Tibial nerve (tissue), 4 donors: ENCODE measurements around the gene KLRG1. TPM values are rescaled to one million over a fixed set of nuclear protein-coding genes. Genes with fewer than 3 reads are reported as not detected.
A peak's percentile ranks its signal among the peaks of the same experiment; 100 is the strongest.

Source experiments
- DNase-seq, 2 donors: peaks; one replicate each; pipeline ENCODE4 v3.0.0-alpha.2; 2019; ENCODE audit warnings: low spot score in 2 of 2
- H3K27ac ChIP-seq, 4 donors: fragments of 200-600 bp; sonication (generic) in 3 of 4; one replicate each; pipeline ENCODE4 v1.5.1; 2017 to 2019; ENCODE audit warnings: mild to moderate bottlenecking in 1 of 4
- H3K27me3 ChIP-seq, 2 donors: fragments of 200-600 bp; sonication (generic) in 1 of 2; one replicate each; pipeline versions ENCODE4 v1.5.1 to v1.6.0; 2017 to 2019
- H3K36me3 ChIP-seq, 3 donors: fragments of 200-600 bp; sonication (generic); one replicate each; pipeline ENCODE4 v1.5.1; 2018 to 2019
- H3K4me1 ChIP-seq, 4 donors: fragments of 200-600 bp; sonication (generic) in 3 of 4; one replicate each; pipeline ENCODE4 v1.5.1; 2017 to 2019
- H3K4me3 ChIP-seq, 4 donors: fragments of 200-600 bp; sonication (generic) in 3 of 4; one replicate each; pipeline ENCODE4 v1.5.1; 2017 to 2019; ENCODE audit warnings: mild to moderate bottlenecking in 1 of 4, moderate library complexity in 1 of 4
- H3K9me3 ChIP-seq, 4 donors: fragments of 200-600 bp; sonication (generic) in 3 of 4; one replicate each; pipeline ENCODE4 v1.5.1; 2017 to 2019
- CTCF ChIP-seq, 5 experiments: fragments of 200-600 bp in 3 of 5; fragments of 450-650 bp in 2 of 5; sonication (generic) in 3 of 5; IDR thresholded peaks; one replicate each; pipeline ENCODE4 v1.5.1; 2016 to 2019; ENCODE audit warnings: antibody characterized with exemption in 5 of 5, mild to moderate bottlenecking in 3 of 5, moderate library complexity in 2 of 5
- EP300 ChIP-seq, 2 donors: sonication (generic); formaldehyde crosslinking; IDR thresholded peaks; one replicate each; pipeline ENCODE4 v1.6.1; 2017; ENCODE audit warnings: antibody characterized with exemption in 2 of 2, mild to moderate bottlenecking in 1 of 2
- POLR2A ChIP-seq, 2 donors: fragments of 450-650 bp; IDR thresholded peaks; one replicate each; pipeline ENCODE4 v1.6.1; 2017; ENCODE audit warnings: antibody characterized with exemption in 2 of 2, mild to moderate bottlenecking in 2 of 2, moderate library complexity in 2 of 2
- WGBS, 2 donors: methylation state at CpG; one replicate each; pipeline ENCODE4 v1.1.5; 2018; 5-methylcytosine and 5-hydroxymethylcytosine counted together
- total RNA-seq, 4 donors: library from RNA; depleted of rRNA; stranded (reverse); fragments of >200 nt; gene quantifications; one replicate each; pipeline ENCODE4 v1.1.0, GENCODE V29; 2016

Gene KLRG1
- total RNA-seq, 4 donors from 2014 or later = 2.7 to 7.9 (median 2.9) TPM; not detected in 1

- WGBS, 2 donors = 0% methylated on average over 15 of the region's 15 CpGs
- no peaks in the 10 kb centered on the region for H3K27me3 ChIP-seq
- peaks cover 0 to 31% (median 14%) of the 10 kb centered on the region in 3 donors for H3K36me3 ChIP-seq
- TF ChIP-seq EP300 (IDR thresholded peaks at IDR 0.05) (no peak), POLR2A (IDR thresholded peaks at IDR 0.05) (no peak), CTCF (IDR thresholded peaks at IDR 0.05) (no peak)
- H3K27ac ChIP-seq = peak overlapping the region; percentile 98 to 99 (median 98)
- no peak for DNase-seq
- peaks cover 0 to 43% (median 11%) of the 10 kb centered on the region in 4 donors for H3K4me1 ChIP-seq
- no peaks in the 10 kb centered on the region for H3K9me3 ChIP-seq
- H3K4me3 ChIP-seq = peak overlapping the region; percentile 80 to 83 (median 82)
These were observed 40.5 kb upstream of the KLRG1 start for GRCh38 chr12:8948701-8949341.

- TF ChIP-seq POLR2A (IDR thresholded peaks at IDR 0.05) (peak; percentile 76 to 85), EP300 (IDR thresholded peaks at IDR 0.05) (peak; percentile 89 to 91), CTCF (IDR thresholded peaks at IDR 0.05) (peak in 4 of 5 experiments; percentile 24 to 47 (median 43))
- peak within 1 kb of the TSS; percentile 80 to 83 (median 82) for H3K4me3 ChIP-seq
- 0% methylated on average over 65 to 66 of the region's 66 CpGs for WGBS, 2 donors
- peak within 1 kb of the TSS; percentile 98 to 99 (median 98) for H3K27ac ChIP-seq
- H3K9me3 ChIP-seq = no peaks in the 10 kb centered on the region
- peak; percentile 80 to 93 for DNase-seq
- no peaks in the 10 kb centered on the region for H3K27me3 ChIP-seq
- peaks cover 0 to 24% (median 14%) of the 10 kb centered on the region in 3 donors for H3K36me3 ChIP-seq
- peaks cover 0 to 43% (median 11%) of the 10 kb centered on the region in 4 donors for H3K4me1 ChIP-seq
These were observed 39.8 kb upstream of the KLRG1 start, which contains the start of gene M6PR for GRCh38 chr12:8949342-8950220. Gene M6PR (minus strand): TSS chr12:8949645. CDS start chr12:8946404, 3,241 bp downstream.

- H3K4me1 ChIP-seq = peaks cover 0 to 43% (median 11%) of the 10 kb centered on the region in 4 donors
- TF ChIP-seq CTCF (IDR thresholded peaks at IDR 0.05) = no peak
- no peak for TF ChIP-seq POLR2A (IDR thresholded peaks at IDR 0.05)
- no peak for TF ChIP-seq EP300 (IDR thresholded peaks at IDR 0.05)
- peaks cover 0 to 19% (median 8%) of the 10 kb centered on the region in 3 donors for H3K36me3 ChIP-seq
- peak overlapping the region; percentile 80 to 83 (median 82) for H3K4me3 ChIP-seq
- H3K27ac ChIP-seq = peak overlapping the region; percentile 98 to 99 (median 98)
- no peak for DNase-seq
- no peaks in the 10 kb centered on the region for H3K27me3 ChIP-seq
- H3K9me3 ChIP-seq = no peaks in the 10 kb centered on the region
- WGBS, 2 donors = 1 to 2% methylated on average over 7 of the region's 7 CpGs
These were observed 39.2 kb upstream of the KLRG1 start for GRCh38 chr12:8950221-8950527.

- H3K4me1 ChIP-seq = peaks cover 0 to 43% (median 11%) of the 10 kb centered on the region in 4 donors
- H3K9me3 ChIP-seq = no peaks in the 10 kb centered on the region
- no peak for DNase-seq
- peak overlapping the region; percentile 98 to 99 (median 98) for H3K27ac ChIP-seq
- H3K27me3 ChIP-seq = no peaks in the 10 kb centered on the region
- H3K4me3 ChIP-seq = peak overlapping the region; percentile 80 to 83 (median 82)
- 16 to 22% methylated on average over 9 of the region's 9 CpGs for WGBS, 2 donors
- TF ChIP-seq POLR2A (IDR thresholded peaks at IDR 0.05) = no peak
- TF ChIP-seq CTCF (IDR thresholded peaks at IDR 0.05) = peak in 1 of 5 experiments; percentile 4
- H3K36me3 ChIP-seq = peaks cover 0 to 11% (median 1%) of the 10 kb centered on the region in 3 donors
These were observed 38.5 kb upstream of the KLRG1 start for GRCh38 chr12:8950702-8951478.
